Transverse colon (tissue), 4 donors: ENCODE data around the gene IFRD1. TPM values are rescaled to one million over a fixed set of nuclear protein-coding genes. Genes with fewer than 3 reads are reported as not detected.
A peak's percentile ranks its signal among the peaks of the same experiment; 100 is the strongest.

Experiments
- DNase-seq: peaks from one replicate; pipeline ENCODE4 v3.0.0-alpha.2; 2019
- H3K27ac ChIP-seq, 4 donors: fragments of 200-600 bp; sonication (generic); 2 replicates each; pipeline ENCODE4 v1.5.1; 2016 to 2018; ENCODE audit warnings: inconsistent platforms in 4 of 4
- H3K27me3 ChIP-seq: fragments of 200-600 bp; sonication (generic); 2 replicates; pipeline ENCODE4 v1.5.1; 2017; ENCODE audit warnings: inconsistent platforms
- H3K36me3 ChIP-seq, 4 donors: fragments of 200-600 bp; sonication (generic); 2 replicates each; pipeline ENCODE4 v1.5.1; 2017 to 2019; ENCODE audit warnings: inconsistent platforms in 4 of 4
- H3K4me1 ChIP-seq, 4 donors: fragments of 200-600 bp; sonication (generic); 2 replicates each; pipeline ENCODE4 v1.5.1; 2017 to 2020; ENCODE audit warnings: inconsistent platforms in 4 of 4
- H3K4me3 ChIP-seq, 4 donors: fragments of 200-600 bp; sonication (generic); 1 replicate in 1 of 4; 2 replicates in 3 of 4; pipeline versions ENCODE4 v1.5.1 to v1.6.1; 2017 to 2019; ENCODE audit warnings: inconsistent platforms in 4 of 4
- H3K9me3 ChIP-seq, 2 donors: fragments of 200-600 bp; sonication (generic); 2 replicates each; pipeline ENCODE4 v1.5.1; 2017 to 2019; ENCODE audit warnings: inconsistent platforms in 2 of 2
- EP300 ChIP-seq: sonication (generic); formaldehyde crosslinking; IDR thresholded peaks from one replicate; pipeline ENCODE4 v1.6.1; 2017; ENCODE audit warnings: antibody characterized with exemption, low read depth
- POLR2A ChIP-seq: fragments of 450-650 bp; IDR thresholded peaks from one replicate; pipeline ENCODE4 v1.6.1; 2016; ENCODE audit warnings: antibody characterized with exemption, mild to moderate bottlenecking, moderate library complexity
- POLR2AphosphoS5 ChIP-seq, 3 donors: sonication (generic); formaldehyde crosslinking; IDR thresholded peaks; one replicate each; pipeline ENCODE4 v1.6.1; 2016; ENCODE audit warnings: antibody characterized with exemption in 3 of 3
- WGBS, 2 donors: methylation state at CpG; one replicate each; pipeline ENCODE4 v1.1.5; 2018; ENCODE audit warnings: low coverage in 1 of 2; 5-methylcytosine and 5-hydroxymethylcytosine counted together
- in situ Hi-C, 4 donors: fragments of 200-750 bp; cut with MboI; loops; one replicate each; pipeline versions ENCODE4 v1.15.0 to v1.15.1; 2017; ENCODE audit warnings: low sequenced_read_pairs in 3 of 4, low pct_ligation_motif_present in 1 of 4, low pct_unique_long_range_greater_than_20kb in 1 of 4
- intact Hi-C: fragments of 100-400 bp; cut with DNase I; formaldehyde crosslinking; loops from one replicate; pipeline ENCODE4 v1.15.1; 2023; ENCODE audit warnings: low total_unique reads
- total RNA-seq, 4 donors: library from RNA; depleted of rRNA; stranded (reverse); fragments of >200 nt; gene quantifications; one replicate each; pipeline ENCODE4 v1.1.0, GENCODE V29; 2016
- TF ChIP-seq, protein P1 (sequence below), 5 experiments: fragments of 200-600 bp in 3 of 5; fragments of 450-650 bp in 2 of 5; sonication (generic) in 3 of 5; IDR thresholded peaks; 1 replicate in 2 of 5; 2 replicates in 3 of 5; pipeline ENCODE4 v1.5.1; 2016 to 2017; ENCODE audit warnings: antibody characterized with exemption in 5 of 5, inconsistent platforms in 3 of 5, mild to moderate bottlenecking in 2 of 5, moderate library complexity in 1 of 5

IFRD1 gene
- total RNA-seq, 4 donors from 2014 or later, result 23.3 to 92.7 (median 52.0) TPM

DNA sequence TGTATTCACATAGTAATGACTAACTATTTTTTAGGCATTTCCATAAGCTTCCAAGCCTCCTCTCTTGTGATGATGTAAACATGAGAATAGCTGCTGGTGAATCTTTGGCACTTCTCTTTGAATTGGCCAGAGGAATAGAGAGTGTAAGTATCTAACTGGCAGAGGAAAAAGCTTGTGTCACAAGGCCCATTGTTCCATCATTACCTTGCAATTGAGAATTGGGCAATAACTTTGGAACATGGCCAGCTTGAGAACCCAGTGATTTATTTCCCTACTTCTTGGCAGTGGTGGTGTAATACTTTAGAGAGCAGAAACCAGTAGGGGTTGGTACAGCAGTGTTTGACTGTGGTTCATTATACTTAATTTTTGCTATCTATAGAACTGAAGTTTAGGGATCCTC is 12.0 kb downstream of the IFRD1 start:
- Histone ChIP-seq H3K4me3 (no peak overlapping the region), H3K4me1 (peaks cover 0 to 25% (median 5%) of the 10 kb centered on the region in 4 donors), H3K36me3 (peaks cover 0 to 65% (median 24%) of the 10 kb centered on the region in 4 donors), H3K9me3 (no peaks in the 10 kb centered on the region), H3K27me3 (no peaks in the 10 kb centered on the region), H3K27ac (peak overlapping the region; percentile 24 to 48 (median 36))
- peak; percentile 34 for DNase-seq
- intact Hi-C loops, result no loop called here
- in situ Hi-C loops, result loop anchor here in 1 of 4 donors (25.0 kb wide), 1 partner anchor 250 kb away; the partner anchor contains the start of genes DOCK4 and ZNF277
- TF ChIP-seq POLR2AphosphoS5 (IDR thresholded peaks at IDR 0.05) (peak in 2 of 3 donors; percentile 70 to 72), EP300 (no peak)
- TF ChIP-seq, protein P1, sequence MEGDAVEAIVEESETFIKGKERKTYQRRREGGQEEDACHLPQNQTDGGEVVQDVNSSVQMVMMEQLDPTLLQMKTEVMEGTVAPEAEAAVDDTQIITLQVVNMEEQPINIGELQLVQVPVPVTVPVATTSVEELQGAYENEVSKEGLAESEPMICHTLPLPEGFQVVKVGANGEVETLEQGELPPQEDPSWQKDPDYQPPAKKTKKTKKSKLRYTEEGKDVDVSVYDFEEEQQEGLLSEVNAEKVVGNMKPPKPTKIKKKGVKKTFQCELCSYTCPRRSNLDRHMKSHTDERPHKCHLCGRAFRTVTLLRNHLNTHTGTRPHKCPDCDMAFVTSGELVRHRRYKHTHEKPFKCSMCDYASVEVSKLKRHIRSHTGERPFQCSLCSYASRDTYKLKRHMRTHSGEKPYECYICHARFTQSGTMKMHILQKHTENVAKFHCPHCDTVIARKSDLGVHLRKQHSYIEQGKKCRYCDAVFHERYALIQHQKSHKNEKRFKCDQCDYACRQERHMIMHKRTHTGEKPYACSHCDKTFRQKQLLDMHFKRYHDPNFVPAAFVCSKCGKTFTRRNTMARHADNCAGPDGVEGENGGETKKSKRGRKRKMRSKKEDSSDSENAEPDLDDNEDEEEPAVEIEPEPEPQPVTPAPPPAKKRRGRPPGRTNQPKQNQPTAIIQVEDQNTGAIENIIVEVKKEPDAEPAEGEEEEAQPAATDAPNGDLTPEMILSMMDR (IDR thresholded peaks at IDR 0.05), result no peak

DNA sequence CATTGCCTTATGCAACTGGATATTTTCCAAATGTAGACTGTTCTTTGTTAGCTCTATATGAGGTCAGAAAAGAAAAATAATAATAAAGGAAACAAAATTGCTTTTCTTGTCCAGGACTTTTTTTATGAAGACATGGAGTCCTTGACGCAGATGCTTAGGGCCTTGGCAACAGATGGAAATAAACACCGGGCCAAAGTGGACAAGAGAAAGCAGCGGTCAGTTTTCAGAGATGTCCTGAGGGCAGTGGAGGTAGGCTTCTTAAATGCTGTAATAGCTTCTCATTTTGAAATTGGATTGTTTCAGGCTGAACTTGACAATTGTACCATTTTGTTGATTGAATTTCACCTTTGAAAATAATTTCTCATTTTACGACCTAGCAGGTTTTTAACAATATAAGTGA is 17.6 kb downstream of the IFRD1 start:
- Histone ChIP-seq H3K4me3 (no peak overlapping the region), H3K4me1 (no peaks in the 10 kb centered on the region), H3K27me3 (no peaks in the 10 kb centered on the region), H3K27ac (no peak overlapping the region), H3K9me3 (no peaks in the 10 kb centered on the region), H3K36me3 (peaks cover 0 to 75% (median 23%) of the 10 kb centered on the region in 4 donors)
- in situ Hi-C loops, result loop anchor here in 1 of 4 donors (25.0 kb wide), 1 partner anchor 256 kb away; the partner anchor contains the start of genes DOCK4 and ZNF277
- no peak for TF ChIP-seq EP300
- TF ChIP-seq, protein P1 (IDR thresholded peaks at IDR 0.05), result no peak
- TF ChIP-seq POLR2AphosphoS5 (IDR thresholded peaks at IDR 0.05), result no peak
- TF ChIP-seq POLR2A, result no peak
- no peak for DNase-seq
- intact Hi-C loops, result no loop called here
- 80 to 88% methylated on average over 4 of the region's 4 CpGs for WGBS, 2 donors

DNA sequence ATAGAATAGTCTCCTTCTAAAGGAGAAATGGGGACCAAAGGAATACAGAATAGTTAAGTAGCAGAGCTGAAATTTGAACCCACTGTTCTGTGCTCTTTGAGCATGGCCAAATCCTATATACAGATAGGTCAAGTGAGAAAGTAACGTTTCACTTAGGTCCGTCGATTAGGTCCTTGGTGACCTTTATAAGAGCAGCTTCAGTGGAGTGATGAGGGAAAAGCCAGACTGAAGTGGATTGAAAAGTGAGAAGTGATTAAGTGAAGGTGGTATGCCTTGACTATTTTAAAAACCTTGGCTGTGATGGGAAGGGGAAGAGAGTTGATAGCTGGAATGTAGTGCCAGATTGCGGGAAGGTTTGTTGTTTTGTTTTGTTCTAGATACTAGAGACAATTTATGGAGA is 19.9 kb downstream of the IFRD1 start:
- H3K4me1 ChIP-seq, result no peaks in the 10 kb centered on the region
- no peaks in the 10 kb centered on the region for H3K27me3 ChIP-seq
- WGBS, 2 donors, result 85 to 98% methylated on average over 4 of the region's 4 CpGs
- no peak for TF ChIP-seq POLR2A
- TF ChIP-seq EP300, result no peak
- TF ChIP-seq POLR2AphosphoS5 (IDR thresholded peaks at IDR 0.05), result no peak
- TF ChIP-seq, protein P1 (IDR thresholded peaks at IDR 0.05), result no peak
- H3K9me3 ChIP-seq, result no peaks in the 10 kb centered on the region
- no peak for DNase-seq
- H3K27ac ChIP-seq, result no peak overlapping the region
- H3K4me3 ChIP-seq, result no peak overlapping the region
- peaks cover 0 to 76% (median 26%) of the 10 kb centered on the region in 4 donors for H3K36me3 ChIP-seq
- intact Hi-C loops (no loop called here), in situ Hi-C loops (loop anchor here in 1 of 4 donors (25.0 kb wide), 1 partner anchor 258 kb away; the partner anchor contains the start of genes DOCK4 and ZNF277)

DNA sequence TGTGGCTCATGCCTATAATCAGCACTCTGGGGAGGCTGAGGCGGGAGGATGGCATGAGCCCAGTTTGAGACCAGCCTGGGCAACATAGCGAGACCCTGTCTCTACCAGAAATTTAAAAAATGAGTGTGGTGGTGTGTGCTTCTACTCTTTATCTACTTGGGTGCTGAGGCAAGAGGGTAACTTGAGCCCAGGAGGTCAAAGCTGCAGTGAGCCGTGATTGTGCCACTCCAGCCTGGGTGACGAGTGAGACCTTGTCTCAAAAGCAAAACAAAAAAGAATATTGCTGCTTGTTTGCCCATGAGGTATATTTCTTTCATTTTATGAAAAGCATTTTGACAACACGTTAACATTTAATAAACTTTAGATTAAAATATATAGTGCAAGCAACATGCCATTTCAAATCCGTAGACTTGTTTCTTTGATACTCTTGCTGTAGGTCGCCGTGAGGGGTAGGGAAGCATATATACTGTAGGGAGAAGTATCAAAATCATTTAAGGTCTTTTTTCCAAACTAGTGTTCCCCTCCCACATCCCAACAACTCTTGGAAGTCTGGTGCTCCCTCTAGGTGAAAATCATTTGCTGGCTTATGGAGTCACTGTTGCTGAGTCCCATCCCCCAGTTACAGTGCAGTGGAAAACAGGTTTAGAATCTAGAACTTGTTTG is 26.3 kb downstream of the IFRD1 start:
- in situ Hi-C loops (no loop called here), intact Hi-C loops (no loop called here)
- H3K27ac ChIP-seq, result no peak overlapping the region
- no peak for TF ChIP-seq POLR2A
- TF ChIP-seq EP300, result no peak
- TF ChIP-seq, protein P1 (IDR thresholded peaks at IDR 0.05), result no peak
- TF ChIP-seq POLR2AphosphoS5 (IDR thresholded peaks at IDR 0.05), result no peak
- WGBS, 2 donors, result 98% methylated on average over 8 of the region's 8 CpGs
- H3K36me3 ChIP-seq, result peaks cover 0 to 38% (median 19%) of the 10 kb centered on the region in 4 donors
- H3K4me3 ChIP-seq, result no peak overlapping the region
- H3K4me1 ChIP-seq, result peaks cover 0 to 14% (median under 1%) of the 10 kb centered on the region in 4 donors
- H3K9me3 ChIP-seq, result no peaks in the 10 kb centered on the region
- H3K27me3 ChIP-seq, result no peaks in the 10 kb centered on the region
- no peak for DNase-seq
